Lung microvascular endothelial cell (primary cell): ENCODE measurements around the gene RIMS4. TPM values are rescaled to one million over a fixed set of nuclear protein-coding genes. Genes with fewer than 3 reads are reported as not detected.
"Not testable (repeated sequence)": the region's sequence is repeated elsewhere in the genome, so short reads cannot be mapped to it uniquely, and the experiment has no call there.

Experiments used
- DNase-seq, 2 donors: peaks; one replicate each; pipeline versions ENCODE4 v3.0.0 to v3.0.0-alpha.2; 2010; ENCODE audit warnings: low read depth in 2 of 2
- total RNA-seq: library from RNA; depleted of rRNA; stranded (reverse); fragments of >200 nt; gene quantifications from 2 replicates; pipeline ENCODE4 v1.2.1, GENCODE V29; 2014

The RIMS4 gene
- total RNA-seq, 1 donor from 2014 or later: not detected

- DNase-seq: no peak
Observed at GRCh38 chr20:44830995-44831394, 20.6 kb upstream of the RIMS4 start.

- DNase-seq: no peak
Observed at GRCh38 chr20:44830523-44830922, 20.2 kb upstream of the RIMS4 start.

GRCh38 chr20:44829688-44830087 lies 19.3 kb upstream of the RIMS4 start:
- no peak for DNase-seq

GRCh38 chr20:44828640-44829039 lies 18.3 kb upstream of the RIMS4 start:
- no peak for DNase-seq

- DNase-seq: no peak
Observed at GRCh38 chr20:44827401-44827800, 17.1 kb upstream of the RIMS4 start.

GRCh38 chr20:44821576-44821975 lies 11.2 kb upstream of the RIMS4 start:
- not testable (repeated sequence) for DNase-seq

- DNase-seq: no peak
Observed at GRCh38 chr20:44819936-44820335, 9.6 kb upstream of the RIMS4 start.

- DNase-seq: no peak
Observed at GRCh38 chr20:44817143-44817910, 7.0 kb upstream of the RIMS4 start.

GRCh38 chr20:44814937-44815336 lies 4.6 kb upstream of the RIMS4 start:
- no peak for DNase-seq

GRCh38 chr20:44811150-44811685 lies 872 bp upstream of the RIMS4 start:
- DNase-seq: no peak

GRCh38 chr20:44810061-44810390 lies 320 bp downstream of the RIMS4 start:
- no peak for DNase-seq

- no peak for DNase-seq
Observed at GRCh38 chr20:44809380-44810060, 826 bp downstream of the RIMS4 start.

GRCh38 chr20:44807684-44808056 lies 2.7 kb downstream of the RIMS4 start:
- DNase-seq: no peak

GRCh38 chr20:44807051-44807683 lies 3.2 kb downstream of the RIMS4 start:
- no peak for DNase-seq

- DNase-seq: no peak
Observed at GRCh38 chr20:44805979-44806620, 4.2 kb downstream of the RIMS4 start.

- no peak for DNase-seq
Observed at GRCh38 chr20:44805335-44805978, 4.9 kb downstream of the RIMS4 start.

- no peak for DNase-seq
Observed at GRCh38 chr20:44803383-44803941, 6.9 kb downstream of the RIMS4 start.

GRCh38 chr20:44802702-44803101 lies 7.6 kb downstream of the RIMS4 start:
- no peak for DNase-seq

- DNase-seq: no peak
Observed at GRCh38 chr20:44800391-44801046, 9.8 kb downstream of the RIMS4 start.

- DNase-seq: no peak
Observed at GRCh38 chr20:44799691-44800090, 10.7 kb downstream of the RIMS4 start.
